SK-N-SH (cell line): ENCODE measurements around the gene AKT2. TPM values are rescaled to one million over a fixed set of nuclear protein-coding genes. Genes with fewer than 3 reads are reported as not detected.

Experiments
- CTCF ChIA-PET: fragments of 300-600, 350-600 bp; formaldehyde crosslinking; extraction: SDS; loops from one replicate; lab custom pipeline; 2021; lab: Yijun Ruan, JAX
- POLR2A ChIA-PET: fragments of 350-600 bp; sonication (Branson Sonifier 250); formaldehyde crosslinking; extraction: SDS; loops from one replicate; lab custom pipeline; 2020; ENCODE audit warnings: antibody characterized with exemption, inconsistent platforms; lab: Yijun Ruan, JAX
- DNase-seq: peaks from one replicate; pipeline ENCODE4 v3.0.0; 2012
- H2AFZ ChIP-seq: fragments of 200-600 bp; sonication (generic); 2 replicates; pipeline ENCODE4 v1.8.1; 2016; ENCODE audit warnings: antibody characterized with exemption, mild to moderate bottlenecking, low read depth
- H3F3A ChIP-seq: fragments of 200-600 bp; sonication (generic); replicated peaks from 2 replicates; pipeline ENCODE3; 2016; ENCODE audit warnings: antibody characterized with exemption, mild to moderate bottlenecking; ENCODE audit not compliant: insufficient read depth
- H3K27ac ChIP-seq, 2 experiments: fragments of 200-500 bp in 1 of 2; fragments of 200-600 bp in 1 of 2; sonication (Bioruptor generic) in 1 of 2; sonication (generic), shearing (Covaris generic) in 1 of 2; 2 replicates each; pipeline versions ENCODE4 v1.5.1 to v1.6.1; 2014 to 2016; ENCODE audit warnings: low read depth in 2 of 2, inconsistent platforms in 1 of 2, low read length in 1 of 2, mild to moderate bottlenecking in 1 of 2, mixed read lengths in 1 of 2
- H3K27me3 ChIP-seq: fragments of 200-600 bp; sonication (generic), shearing (Covaris generic); 2 replicates; pipeline ENCODE4 v1.6.1; 2016; ENCODE audit warnings: mixed run types; ENCODE audit not compliant: insufficient read depth
- H3K36me3 ChIP-seq, 2 experiments: fragments of 200-500 bp in 1 of 2; fragments of 200-600 bp in 1 of 2; sonication (Bioruptor generic) in 1 of 2; sonication (generic) in 1 of 2; replicated peaks in 1 of 2; 2 replicates each; pipeline versions ENCODE3 to v1.5.1; 2014 to 2016; ENCODE audit warnings: low read length in 1 of 2, mild to moderate bottlenecking in 1 of 2; ENCODE audit not compliant: insufficient read depth in 2 of 2, control insufficient read depth in 1 of 2
- H3K4me1 ChIP-seq, 2 experiments: fragments of 200-500 bp in 1 of 2; fragments of 200-600 bp in 1 of 2; sonication (Bioruptor generic) in 1 of 2; sonication (generic), shearing (Covaris generic) in 1 of 2; 2 replicates each; pipeline versions ENCODE4 v1.5.1 to v1.6.1; 2014 to 2016; ENCODE audit warnings: low read depth in 1 of 2, low read length in 1 of 2, mixed run types in 1 of 2; ENCODE audit not compliant: insufficient read depth in 2 of 2, control insufficient read depth in 1 of 2
- H3K4me2 ChIP-seq: fragments of 200-600 bp; sonication (generic), shearing (Covaris generic); 2 replicates; pipeline ENCODE4 v1.6.1; 2017; ENCODE audit warnings: mixed run types
- H3K4me3 ChIP-seq, 2 experiments: fragments of 200-500 bp in 1 of 2; fragments of 200-600 bp in 1 of 2; sonication (Bioruptor generic) in 1 of 2; sonication (generic), shearing (Covaris generic) in 1 of 2; 2 replicates each; pipeline versions ENCODE4 v1.5.1 to v1.8.1; 2014 to 2016; ENCODE audit warnings: low read depth in 2 of 2, inconsistent platforms in 1 of 2, low read length in 1 of 2, mild to moderate bottlenecking in 1 of 2, mixed read lengths in 1 of 2, moderate library complexity in 1 of 2
- H3K79me2 ChIP-seq: fragments of 200-600 bp; sonication (generic); 2 replicates; pipeline ENCODE4 v1.8.1; 2017; ENCODE audit warnings: mild to moderate bottlenecking; ENCODE audit not compliant: insufficient read depth
- H3K9ac ChIP-seq: fragments of 200-600 bp; sonication (generic); 2 replicates; pipeline ENCODE4 v1.6.1; 2017; ENCODE audit warnings: mixed run types
- H3K9me2 ChIP-seq: fragments of 200-600 bp; sonication (generic); 2 replicates; pipeline ENCODE4 v1.6.1; 2017; ENCODE audit warnings: mixed run types
- H3K9me3 ChIP-seq: fragments of 200-600 bp; sonication (generic); 2 replicates; pipeline ENCODE4 v1.6.1; 2017; ENCODE audit warnings: mixed run types, mild to moderate bottlenecking, moderate library complexity
- H4K20me1 ChIP-seq: fragments of 200-600 bp; sonication (generic); 2 replicates; pipeline ENCODE4 v1.6.1; 2017; ENCODE audit warnings: mild to moderate bottlenecking, mixed run types; ENCODE audit not compliant: insufficient read depth
- CHD2 ChIP-seq: fragments of 150-350 bp; IDR thresholded peaks from 2 replicates; pipeline ENCODE4 v1.6.1; 2018; ENCODE audit warnings: low read length; ENCODE audit not compliant: partially characterized antibody
- CTCF ChIP-seq: fragments of 200-600 bp; sonication (generic); IDR thresholded peaks from 2 replicates; pipeline ENCODE4 v1.6.1; 2017; ENCODE audit warnings: antibody characterized with exemption, mild to moderate bottlenecking, moderate library complexity
- ELF1 ChIP-seq: IDR thresholded peaks from 2 replicates; pipeline ENCODE4 v1.4.0; 2012
- EZH2phosphoT487 ChIP-seq: fragments of 200-600 bp; sonication (generic); IDR thresholded peaks from 2 replicates; pipeline ENCODE4 v1.6.1; 2017; ENCODE audit warnings: low read depth, mixed run types, mild to moderate bottlenecking, antibody characterized with exemption, moderate library complexity, borderline replicate concordance
- FOXM1 ChIP-seq: IDR thresholded peaks from 2 replicates; pipeline ENCODE4 v1.4.0; 2012; ENCODE audit warnings: low read depth, mild to moderate bottlenecking
- JUND ChIP-seq: IDR thresholded peaks from 2 replicates; pipeline ENCODE4 v1.4.0; 2012
- MEF2A ChIP-seq: IDR thresholded peaks from 2 replicates; pipeline ENCODE4 v1.4.0; 2012; ENCODE audit warnings: low read depth, borderline replicate concordance
- NRF1 ChIP-seq: IDR thresholded peaks from 2 replicates; pipeline ENCODE4 v1.6.1; 2012; ENCODE audit warnings: low read depth, mild to moderate bottlenecking, low read length
- POLR2AphosphoS5 ChIP-seq: IDR thresholded peaks from 2 replicates; pipeline ENCODE4 v1.6.1; 2012; ENCODE audit warnings: low read depth, low read length
- RAD21 ChIP-seq: IDR thresholded peaks from 2 replicates; pipeline ENCODE4 v1.6.1; 2012; ENCODE audit warnings: mild to moderate bottlenecking, low read length
- REST ChIP-seq: IDR thresholded peaks from 2 replicates; pipeline ENCODE4 v1.6.1; 2012; ENCODE audit warnings: mild to moderate bottlenecking, low read depth, low read length, moderate library complexity
- SIN3A ChIP-seq: IDR thresholded peaks from 2 replicates; pipeline ENCODE4 v1.6.1; 2012; ENCODE audit warnings: low read depth, mild to moderate bottlenecking, low read length, moderate library complexity, borderline replicate concordance
- TEAD4 ChIP-seq: IDR thresholded peaks from 2 replicates; pipeline ENCODE4 v1.4.0; 2012; ENCODE audit warnings: mild to moderate bottlenecking, borderline replicate concordance; ENCODE audit not compliant: insufficient read depth
- USF1 ChIP-seq: IDR thresholded peaks from 2 replicates; pipeline ENCODE4 v1.4.0; 2012; ENCODE audit warnings: low read depth, borderline replicate concordance
- USF2 ChIP-seq: fragments of 150-350 bp; IDR thresholded peaks from 2 replicates; pipeline ENCODE4 v1.6.1; 2017; ENCODE audit warnings: antibody characterized with exemption, low read length, low read depth, borderline replicate concordance
- WGBS: methylation state at CpG from one replicate; pipeline ENCODE4 v1.1.6; 2017; ENCODE audit warnings: low lambda C conversion rate; 5-methylcytosine and 5-hydroxymethylcytosine counted together
- polyA plus RNA-seq, 3 experiments: library from polyadenylated mRNA; depleted of rRNA; stranded (reverse); fragments of >200 nt; gene quantifications; 2 replicates each; pipeline ENCODE4 v1.2.3, GENCODE V29; 2012

Gene AKT2
- polyA plus RNA-seq, 1 of the 3 experiments (the other 2 are of a cell fraction), result 99.8 TPM

- no peaks in the 10 kb centered on the region for H3K9me2 ChIP-seq
- H3K79me2 ChIP-seq, result peaks cover 95% of the 10 kb centered on the region
- H2AFZ ChIP-seq, result no peak overlapping the region
- H3K9ac ChIP-seq, result no peak overlapping the region
- no peak for DNase-seq
- no peaks in the 10 kb centered on the region for H3K9me3 ChIP-seq
- peaks cover 0 to 3% of the 10 kb centered on the region in 2 experiments for H3K36me3 ChIP-seq
- POLR2A ChIA-PET, result no interaction called here
- no peak overlapping the region for H3K4me3 ChIP-seq
- peaks cover 0 to 13% of the 10 kb centered on the region in 2 experiments; a peak in 1 of 4 replicates for H3K4me1 ChIP-seq
- TF ChIP-seq JUND (no peak), MEF2A (no peak), ELF1 (no peak), TEAD4 (no peak), RAD21 (no peak), NRF1 (no peak), CHD2 (no peak), CTCF (no peak), POLR2AphosphoS5 (no peak), FOXM1 (no peak), USF2 (no peak), USF1 (no peak), SIN3A (no peak), EZH2phosphoT487 (no peak), REST (no peak)
- peaks cover 64% of the 10 kb centered on the region for H4K20me1 ChIP-seq
- no peaks in the 10 kb centered on the region for H3F3A ChIP-seq
- no peaks in the 10 kb centered on the region for H3K27me3 ChIP-seq
- H3K4me2 ChIP-seq, result no peak overlapping the region
- H3K27ac ChIP-seq, result no peak overlapping the region
- WGBS, result 92% methylated on average over 14 of the region's 14 CpGs
- CTCF ChIA-PET, result interaction anchor here (1.4 kb wide), 1 partner anchor 56 kb away, joined by 4 read pairs; the partner anchor contains the start of gene TTC9B
Observed at GRCh38 chr19:40273469-40274360, 11.4 kb downstream of the AKT2 start.
